Measurements from ENCODE around the gene CNOT3. TPM values are rescaled to one million over a fixed set of nuclear protein-coding genes. Genes with fewer than 3 reads are reported as not detected.

Gene CNOT3
- total and polyA plus RNA-seq, 2 of the 13 experiments (the other 11 are each of a cell fraction or from before 2014, with no cell fraction given), result 4.3 to 5.8 TPM

DNA sequence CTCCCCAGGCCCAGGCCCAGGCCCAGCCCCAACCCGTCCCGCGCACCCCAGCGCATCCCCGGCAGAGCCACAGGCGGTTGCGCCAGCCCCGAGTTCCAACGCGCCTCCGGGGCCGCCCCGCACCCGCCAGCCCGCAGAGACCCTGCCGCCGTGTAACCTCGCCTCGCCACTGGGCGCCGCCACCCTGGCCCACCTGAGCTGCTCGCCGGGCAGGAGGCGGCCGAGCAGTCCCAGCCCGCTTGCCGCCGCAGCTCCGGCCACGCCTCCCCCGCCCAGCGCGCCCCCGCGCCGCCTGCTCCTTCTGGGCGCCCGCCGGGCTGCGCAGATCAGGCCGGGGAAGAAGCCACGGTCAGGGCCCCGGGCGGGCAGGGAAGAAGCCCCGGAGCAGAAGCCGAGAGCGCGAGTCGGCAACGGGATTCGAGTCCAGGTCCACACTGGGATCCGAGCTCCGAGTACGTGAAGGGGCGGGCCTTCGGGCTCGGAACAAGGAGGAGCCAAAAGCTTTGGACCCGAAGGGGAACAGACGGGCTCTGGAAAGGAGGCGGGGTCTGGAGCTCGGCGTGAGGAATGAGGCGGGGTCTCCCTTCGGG, 51.7 kb downstream of the CNOT3 start, which contains the start of gene MBOAT7 (continued):
- TF ChIP-seq, protein P1, sequence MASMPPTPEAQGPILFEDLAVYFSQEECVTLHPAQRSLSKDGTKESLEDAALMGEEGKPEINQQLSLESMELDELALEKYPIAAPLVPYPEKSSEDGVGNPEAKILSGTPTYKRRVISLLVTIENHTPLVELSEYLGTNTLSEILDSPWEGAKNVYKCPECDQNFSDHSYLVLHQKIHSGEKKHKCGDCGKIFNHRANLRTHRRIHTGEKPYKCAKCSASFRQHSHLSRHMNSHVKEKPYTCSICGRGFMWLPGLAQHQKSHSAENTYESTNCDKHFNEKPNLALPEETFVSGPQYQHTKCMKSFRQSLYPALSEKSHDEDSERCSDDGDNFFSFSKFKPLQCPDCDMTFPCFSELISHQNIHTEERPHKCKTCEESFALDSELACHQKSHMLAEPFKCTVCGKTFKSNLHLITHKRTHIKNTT (CRISPR knock-in tag; IDR thresholded peaks at IDR 0.05), result no peak
- TF ChIP-seq ZNF589 (CRISPR knock-in tag; conservative IDR thresholded peaks at IDR 0.05) (no peak), TCF7 (IDR thresholded peaks at IDR 0.05; ENCODE audit: low read depth) (no peak), PTBP1 (IDR thresholded peaks at IDR 0.05; ENCODE audit: low read depth, low read length, poor library complexity, severe bottlenecking) (no peak), KLF16 (CRISPR knock-in tag; IDR thresholded peaks at IDR 0.05) (no peak; a peak in 1 of 4 replicates), ELF1 (CRISPR knock-in tag; IDR thresholded peaks at IDR 0.05) (no peak), RARG (CRISPR knock-in tag; IDR thresholded peaks at IDR 0.05; ENCODE audit: low read depth) (no peak), MTF2 (CRISPR knock-in tag; IDR thresholded peaks at IDR 0.05; ENCODE audit: borderline replicate concordance) (no peak), ATF1 (CRISPR knock-in tag; IDR thresholded peaks at IDR 0.05) (no peak), KAT2B (IDR thresholded peaks at IDR 0.05; ENCODE audit: borderline replicate concordance, low read depth, low read length) (no peak), POLR2AphosphoS2 (IDR thresholded peaks at IDR 0.05; ENCODE audit: low read depth, low read length) (no peak), ZNF335 (CRISPR knock-in tag; IDR thresholded peaks at IDR 0.05) (no peak), RFXANK (CRISPR knock-in tag; IDR thresholded peaks at IDR 0.05) (no peak), CEBPB (IDR thresholded peaks at IDR 0.05; ENCODE audit: borderline replicate concordance, low read depth, low read length) (no peak), ZSCAN20 (CRISPR knock-in tag; IDR thresholded peaks at IDR 0.05; ENCODE audit: borderline replicate concordance) (peak; percentile 77; the same call in 1 of the 2 replicates), NPAS2 (CRISPR knock-in tag; IDR thresholded peaks at IDR 0.05; ENCODE audit: borderline replicate concordance) (no peak), NR2F2 (IDR thresholded peaks at IDR 0.05; ENCODE audit: borderline replicate concordance, low read depth) (no peak; the same call in 1 of the 2 replicates), MBD4 (IDR thresholded peaks at IDR 0.05; ENCODE audit: borderline replicate concordance, low read length) (no peak), HES4 (CRISPR knock-in tag; IDR thresholded peaks at IDR 0.05; ENCODE audit: borderline replicate concordance) (peak; percentile 59; the same call in 1 of the 2 replicates), ZNF224 (CRISPR knock-in tag; IDR thresholded peaks at IDR 0.05) (no peak), ZNF501 (CRISPR knock-in tag; IDR thresholded peaks at IDR 0.05) (no peak; the same call in none of the 2 replicates), RCOR2 (CRISPR knock-in tag; IDR thresholded peaks at IDR 0.05) (no peak), ZNF841 (CRISPR knock-in tag; IDR thresholded peaks at IDR 0.05; ENCODE audit: borderline replicate concordance) (no peak), ZSCAN22 (CRISPR knock-in tag; IDR thresholded peaks at IDR 0.05) (0 out of 2 replicates have a peak, but pooled peaks have one; percentile 60), MYNN (CRISPR knock-in tag; IDR thresholded peaks at IDR 0.05; ENCODE audit: low read depth) (no peak), ZNF772 (CRISPR knock-in tag; IDR thresholded peaks at IDR 0.05) (no peak), NAIF1 (CRISPR knock-in tag; IDR thresholded peaks at IDR 0.05; ENCODE audit: borderline replicate concordance) (no peak), ZNF614 (CRISPR knock-in tag; IDR thresholded peaks at IDR 0.05; ENCODE audit: borderline replicate concordance) (no peak)
- TF ChIP-seq, protein P2, sequence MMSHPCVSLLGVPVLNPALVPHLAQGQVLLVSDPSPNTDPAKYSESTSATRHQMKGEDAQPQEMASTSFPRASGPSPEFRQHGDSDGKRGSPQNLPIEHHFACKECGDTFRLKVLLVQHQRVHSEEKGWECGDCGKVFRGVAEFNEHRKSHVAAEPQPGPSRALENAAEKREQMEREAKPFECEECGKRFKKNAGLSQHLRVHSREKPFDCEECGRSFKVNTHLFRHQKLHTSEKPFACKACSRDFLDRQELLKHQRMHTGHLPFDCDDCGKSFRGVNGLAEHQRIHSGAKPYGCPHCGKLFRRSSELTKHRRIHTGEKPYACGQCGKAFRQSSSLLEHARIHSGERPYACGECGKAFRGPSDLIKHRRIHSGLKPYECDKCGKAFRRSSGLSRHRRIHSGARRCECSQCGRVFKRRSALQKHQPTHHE (CRISPR knock-in tag; IDR thresholded peaks at IDR 0.05; ENCODE audit: borderline replicate concordance), result no peak
- TF ChIP-seq, protein P3, sequence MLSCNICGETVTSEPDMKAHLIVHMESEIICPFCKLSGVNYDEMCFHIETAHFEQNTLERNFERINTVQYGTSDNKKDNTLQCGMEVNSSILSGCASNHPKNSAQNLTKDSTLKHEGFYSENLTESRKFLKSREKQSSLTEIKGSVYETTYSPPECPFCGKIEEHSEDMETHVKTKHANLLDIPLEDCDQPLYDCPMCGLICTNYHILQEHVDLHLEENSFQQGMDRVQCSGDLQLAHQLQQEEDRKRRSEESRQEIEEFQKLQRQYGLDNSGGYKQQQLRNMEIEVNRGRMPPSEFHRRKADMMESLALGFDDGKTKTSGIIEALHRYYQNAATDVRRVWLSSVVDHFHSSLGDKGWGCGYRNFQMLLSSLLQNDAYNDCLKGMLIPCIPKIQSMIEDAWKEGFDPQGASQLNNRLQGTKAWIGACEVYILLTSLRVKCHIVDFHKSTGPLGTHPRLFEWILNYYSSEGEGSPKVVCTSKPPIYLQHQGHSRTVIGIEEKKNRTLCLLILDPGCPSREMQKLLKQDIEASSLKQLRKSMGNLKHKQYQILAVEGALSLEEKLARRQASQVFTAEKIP (CRISPR knock-in tag; IDR thresholded peaks at IDR 0.05; ENCODE audit: borderline replicate concordance), result no peak

All from HepG2 (cell line).